Amygdala (tissue), 56 donors: ENCODE results near the gene IQGAP2.

Experiments
- DNase-seq, 56 donors: peaks; one replicate each; lab custom pipeline; 2025; lab: John Stamatoyannopoulos, UW

Gene IQGAP2

GRCh38 chr5:76472335-76473008 lies 69.4 kb downstream of the IQGAP2 start:
- no peak for DNase-seq

GRCh38 chr5:76473009-76473336 lies 69.9 kb downstream of the IQGAP2 start:
- no peak for DNase-seq

GRCh38 chr5:76473661-76474060 lies 70.6 kb downstream of the IQGAP2 start:
- no peak for DNase-seq

- DNase-seq = no peak
Observed at GRCh38 chr5:76474377-76474776, 71.3 kb downstream of the IQGAP2 start.

GRCh38 chr5:76475385-76475784 lies 72.3 kb downstream of the IQGAP2 start:
- no peak for DNase-seq

- no peak for DNase-seq
Observed at GRCh38 chr5:76475936-76476335, 72.9 kb downstream of the IQGAP2 start.

- DNase-seq = no peak
Observed at GRCh38 chr5:76476474-76477038, 73.5 kb downstream of the IQGAP2 start.

- DNase-seq = no peak
Observed at GRCh38 chr5:76477061-76477460, 74.0 kb downstream of the IQGAP2 start.

- no peak for DNase-seq
Observed at GRCh38 chr5:76477571-76477970, 74.5 kb downstream of the IQGAP2 start.

GRCh38 chr5:76479281-76479680 lies 76.2 kb downstream of the IQGAP2 start:
- peak in 1 of 56 donors; percentile 1 for DNase-seq

GRCh38 chr5:76479973-76480667 lies 77.0 kb downstream of the IQGAP2 start:
- DNase-seq = no peak

- no peak for DNase-seq
Observed at GRCh38 chr5:76482984-76483383, 79.9 kb downstream of the IQGAP2 start.

GRCh38 chr5:76483433-76483832 lies 80.3 kb downstream of the IQGAP2 start:
- no peak for DNase-seq

GRCh38 chr5:76483881-76484280 lies 80.8 kb downstream of the IQGAP2 start:
- DNase-seq = no peak

- no peak for DNase-seq
Observed at GRCh38 chr5:76485511-76485910, 82.4 kb downstream of the IQGAP2 start.

- no peak for DNase-seq
Observed at GRCh38 chr5:76487386-76487785, 84.3 kb downstream of the IQGAP2 start.

- no peak for DNase-seq
Observed at GRCh38 chr5:76487821-76488220, 84.7 kb downstream of the IQGAP2 start.

GRCh38 chr5:76488969-76489368 lies 85.9 kb downstream of the IQGAP2 start:
- no peak for DNase-seq

GRCh38 chr5:76489877-76490688 lies 87.0 kb downstream of the IQGAP2 start:
- no peak for DNase-seq

- DNase-seq = no peak
Observed at GRCh38 chr5:76490960-76491359, 87.9 kb downstream of the IQGAP2 start.

GRCh38 chr5:76492819-76493189 lies 89.7 kb downstream of the IQGAP2 start:
- no peak for DNase-seq
